Measurements from ENCODE around the gene FIZ1.

GRCh38 chr19:55596304-55596703 is 3.0 kb downstream of the FIZ1 start:
- TF ChIP-seq EP300 (IDR thresholded peaks at IDR 0.05) (no peak), CTCF (IDR thresholded peaks at IDR 0.05) (no peak), POLR2AphosphoS5 (IDR thresholded peaks at IDR 0.05) (no peak)
